Fibroblast of skin of back (primary cell): ENCODE data around the gene DDX4.
A peak's percentile ranks its signal among the peaks of the same experiment; 100 is the strongest.
"Not testable (repeated sequence)": the region's sequence is repeated elsewhere in the genome, so short reads cannot be mapped to it uniquely, and the experiment has no call there.

Experiments
- DNase-seq: peaks from one replicate; pipeline ENCODE4 v3.0.0-alpha.2; 2013

Gene DDX4

GRCh38 chr5:55724281-55724680, 13.6 kb upstream of the DDX4 start:
- DNase-seq = no peak

- DNase-seq = no peak
Measured at GRCh38 chr5:55731848-55732247, 6.0 kb upstream of the DDX4 start.

- no peak for DNase-seq
Measured at GRCh38 chr5:55732585-55732984, 5.3 kb upstream of the DDX4 start.

- DNase-seq = no peak
Measured at GRCh38 chr5:55734658-55735057, 3.2 kb upstream of the DDX4 start.

- no peak for DNase-seq
Measured at GRCh38 chr5:55742778-55743177, 4.9 kb downstream of the DDX4 start.

GRCh38 chr5:55747778-55748318, 10.0 kb downstream of the DDX4 start:
- no peak for DNase-seq

- DNase-seq = no peak
Measured at GRCh38 chr5:55749387-55749786, 11.5 kb downstream of the DDX4 start.

- DNase-seq = no peak
Measured at GRCh38 chr5:55750063-55750462, 12.2 kb downstream of the DDX4 start.

GRCh38 chr5:55750499-55750898, 12.6 kb downstream of the DDX4 start:
- DNase-seq = no peak

GRCh38 chr5:55758231-55758630, 20.4 kb downstream of the DDX4 start:
- DNase-seq = no peak

- no peak for DNase-seq
Measured at GRCh38 chr5:55758714-55759113, 20.9 kb downstream of the DDX4 start.

- not testable (repeated sequence) for DNase-seq
Measured at GRCh38 chr5:55761721-55762120, 23.9 kb downstream of the DDX4 start.

GRCh38 chr5:55763746-55764420, 26.0 kb downstream of the DDX4 start:
- no peak for DNase-seq

GRCh38 chr5:55768279-55768678, 30.4 kb downstream of the DDX4 start:
- DNase-seq = no peak

GRCh38 chr5:55771175-55771655, 33.4 kb downstream of the DDX4 start:
- DNase-seq = no peak

GRCh38 chr5:55773057-55773456, 35.2 kb downstream of the DDX4 start:
- no peak for DNase-seq

GRCh38 chr5:55777332-55777731, 39.5 kb downstream of the DDX4 start:
- no peak for DNase-seq

GRCh38 chr5:55800924-55801323, 63.1 kb downstream of the DDX4 start:
- DNase-seq = no peak

GRCh38 chr5:55808814-55809213, 71.0 kb downstream of the DDX4 start:
- DNase-seq = not testable (repeated sequence)

- DNase-seq = not testable (repeated sequence)
Measured at GRCh38 chr5:55815939-55816338, 78.1 kb downstream of the DDX4 start.

- DNase-seq = peak; percentile 90
Measured at GRCh38 chr5:55816342-55816741, 78.5 kb downstream of the DDX4 start.

- DNase-seq = no peak
Measured at GRCh38 chr5:55817030-55817429, 79.2 kb downstream of the DDX4 start.

- no peak for DNase-seq
Measured at GRCh38 chr5:55820488-55820887, 82.6 kb downstream of the DDX4 start.

- peak; percentile 2 for DNase-seq
Measured at GRCh38 chr5:55821731-55822512, 84.1 kb downstream of the DDX4 start.
